B cell (primary cell): ENCODE data around the gene PDLIM4.

ENCODE experiments used
- CTCF ChIP-seq: fragments of 200-600 bp; IDR thresholded peaks from one replicate; pipeline ENCODE4 v1.8.0; 2022; ENCODE audit warnings: antibody characterized with exemption, mild to moderate bottlenecking
- EZH2 ChIP-seq: IDR thresholded peaks from 2 replicates; pipeline ENCODE4 v1.6.1; 2012; ENCODE audit warnings: borderline replicate concordance, low read depth, mild to moderate bottlenecking, moderate library complexity, low read length; ENCODE audit not compliant: insufficient read depth, poor library complexity, severe bottlenecking

GRCh38 chr5:132262882-132263547 is 5.5 kb downstream of the PDLIM4 start:
- TF ChIP-seq CTCF, result no peak
- TF ChIP-seq EZH2, result no peak
